ENCODE results near the gene ABCB11. TPM values are rescaled to one million over a fixed set of nuclear protein-coding genes. Genes with fewer than 3 reads are reported as not detected.

The ABCB11 gene
- total and polyA plus RNA-seq, 10 of the 15 experiments (the other 5 are each of a cell fraction or from before 2014, with no cell fraction given): not detected

DNA sequence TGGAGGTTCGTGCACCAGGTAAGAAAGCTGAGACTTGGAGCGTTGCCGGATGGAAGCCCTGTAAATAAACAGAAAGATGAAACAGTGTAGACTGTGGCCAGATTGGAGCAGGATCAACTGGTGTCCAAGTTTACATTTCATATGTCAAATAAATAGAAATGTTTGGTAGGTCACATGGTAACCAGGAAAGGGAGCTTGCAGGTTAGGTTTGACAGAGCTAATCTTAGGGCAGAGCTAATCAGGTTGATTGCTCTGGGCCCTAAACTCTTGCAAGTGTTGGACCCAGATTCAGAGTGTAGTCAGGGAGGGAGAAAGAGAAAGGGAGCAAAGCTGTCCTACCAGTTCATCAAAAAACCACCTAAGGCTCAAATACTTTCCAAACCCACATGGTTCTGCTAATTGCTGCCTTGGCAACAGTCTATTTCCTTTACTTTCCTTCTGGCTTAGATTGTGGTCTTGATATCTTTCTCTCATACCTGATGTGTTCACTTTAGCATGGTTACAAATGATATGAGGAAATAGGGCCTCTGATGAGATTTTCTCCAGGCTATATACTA lies 66.8 kb downstream of the ABCB11 start:
- no peak overlapping the region for H3K27ac ChIP-seq (ENCODE audit: control insufficient read depth, insufficient read depth)
- H3K4me2 ChIP-seq (ENCODE audit: control insufficient read depth, insufficient read depth): no peak overlapping the region
- ChIA-PET CTCF (interaction anchor here (0.7 to 2.4 kb wide), 3 partner anchors 15 to 168 kb away, joined by 3 to 8 read pairs (median 8); no protein-coding TSS in a partner anchor), POLR2A (no interaction called here), SMC1A (ENCODE audit: uncharacterized antibody, unreplicated experiment) (interaction anchor here (1.5 kb wide), 1 partner anchor 177 kb away, joined by 4 read pairs; no protein-coding TSS in a partner anchor), RAD21 (ENCODE audit: unreplicated experiment) (no interaction called here)
- H3K27me3 ChIP-seq (replicated peaks in 1 of 2; ENCODE audit: control insufficient read depth in 2 of 2, insufficient read depth in 2 of 2, low read length in 1 of 2): no peaks in the 10 kb centered on the region
- intact Hi-C loops (cut with micrococcal nuclease; ENCODE audit: unreplicated experiment) (loop anchor here (10.0 kb wide), 1 partner anchor 260 kb away; no protein-coding TSS in a partner anchor), in situ Hi-C loops (cut with MboI) (no loop called here)
- 26% methylated on average over 3 of the region's 3 CpGs for WGBS (ENCODE audit: insufficient coverage, insufficient replicate concordance, low lambda C conversion rate, missing lambda C conversion rate)
- BruUV-seq (replicated peaks): no TSS peak
- no peaks in the 10 kb centered on the region for H3K9me3 ChIP-seq (replicated peaks; ENCODE audit: control insufficient read depth, insufficient read depth, low read length)
- no peaks in the 10 kb centered on the region for H3K79me2 ChIP-seq (ENCODE audit: control insufficient read depth, insufficient read depth, low read length)
- no peak for ATAC-seq
- no peaks in the 10 kb centered on the region for H3K36me3 ChIP-seq (ENCODE audit: control insufficient read depth in 2 of 2, insufficient read depth in 2 of 2, low read length in 1 of 2)
- no peak overlapping the region for H2AFZ ChIP-seq (ENCODE audit: control insufficient read depth, low read depth, low read length)
- no peak overlapping the region for H3K4me3 ChIP-seq
- DNase-seq (ENCODE audit: low read depth, low spot score): no peak
- H3K4me1 ChIP-seq (ENCODE audit: control insufficient read depth, insufficient read depth, low read length): no peaks in the 10 kb centered on the region
- H4K20me1 ChIP-seq (ENCODE audit: control insufficient read depth, insufficient read depth): no peaks in the 10 kb centered on the region
- no peak overlapping the region for H3K9ac ChIP-seq (ENCODE audit: control insufficient read depth, insufficient read depth, low read length)
- FAIRE-seq: no peak
- no peak for TF ChIP-seq ZBED1 (IDR thresholded peaks at IDR 0.05; ENCODE audit: borderline replicate concordance)
- TF ChIP-seq MEF2B (IDR thresholded peaks at IDR 0.05; ENCODE audit: partially characterized antibody, poor library complexity, severe bottlenecking): no peak
- no peak for TF ChIP-seq POLR2AphosphoS2 (IDR thresholded peaks at IDR 0.05; ENCODE audit: low read depth, low read length)
- TF ChIP-seq, protein P1, sequence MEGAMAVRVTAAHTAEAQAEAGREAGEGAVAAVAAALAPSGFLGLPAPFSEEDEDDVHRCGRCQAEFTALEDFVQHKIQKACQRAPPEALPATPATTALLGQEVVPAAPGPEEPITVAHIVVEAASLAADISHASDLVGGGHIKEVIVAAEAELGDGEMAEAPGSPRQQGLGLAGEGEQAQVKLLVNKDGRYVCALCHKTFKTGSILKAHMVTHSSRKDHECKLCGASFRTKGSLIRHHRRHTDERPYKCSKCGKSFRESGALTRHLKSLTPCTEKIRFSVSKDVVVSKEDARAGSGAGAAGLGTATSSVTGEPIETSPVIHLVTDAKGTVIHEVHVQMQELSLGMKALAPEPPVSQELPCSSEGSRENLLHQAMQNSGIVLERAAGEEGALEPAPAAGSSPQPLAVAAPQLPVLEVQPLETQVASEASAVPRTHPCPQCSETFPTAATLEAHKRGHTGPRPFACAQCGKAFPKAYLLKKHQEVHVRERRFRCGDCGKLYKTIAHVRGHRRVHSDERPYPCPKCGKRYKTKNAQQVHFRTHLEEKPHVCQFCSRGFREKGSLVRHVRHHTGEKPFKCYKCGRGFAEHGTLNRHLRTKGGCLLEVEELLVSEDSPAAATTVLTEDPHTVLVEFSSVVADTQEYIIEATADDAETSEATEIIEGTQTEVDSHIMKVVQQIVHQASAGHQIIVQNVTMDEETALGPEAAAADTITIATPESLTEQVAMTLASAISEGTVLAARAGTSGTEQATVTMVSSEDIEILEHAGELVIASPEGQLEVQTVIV (IDR thresholded peaks at IDR 0.05; ENCODE audit: borderline replicate concordance, partially characterized antibody): no peak
- no peak for TF ChIP-seq POLR2AphosphoS5 (IDR thresholded peaks at IDR 0.05; ENCODE audit: low read length)
- TF ChIP-seq, protein P2, sequence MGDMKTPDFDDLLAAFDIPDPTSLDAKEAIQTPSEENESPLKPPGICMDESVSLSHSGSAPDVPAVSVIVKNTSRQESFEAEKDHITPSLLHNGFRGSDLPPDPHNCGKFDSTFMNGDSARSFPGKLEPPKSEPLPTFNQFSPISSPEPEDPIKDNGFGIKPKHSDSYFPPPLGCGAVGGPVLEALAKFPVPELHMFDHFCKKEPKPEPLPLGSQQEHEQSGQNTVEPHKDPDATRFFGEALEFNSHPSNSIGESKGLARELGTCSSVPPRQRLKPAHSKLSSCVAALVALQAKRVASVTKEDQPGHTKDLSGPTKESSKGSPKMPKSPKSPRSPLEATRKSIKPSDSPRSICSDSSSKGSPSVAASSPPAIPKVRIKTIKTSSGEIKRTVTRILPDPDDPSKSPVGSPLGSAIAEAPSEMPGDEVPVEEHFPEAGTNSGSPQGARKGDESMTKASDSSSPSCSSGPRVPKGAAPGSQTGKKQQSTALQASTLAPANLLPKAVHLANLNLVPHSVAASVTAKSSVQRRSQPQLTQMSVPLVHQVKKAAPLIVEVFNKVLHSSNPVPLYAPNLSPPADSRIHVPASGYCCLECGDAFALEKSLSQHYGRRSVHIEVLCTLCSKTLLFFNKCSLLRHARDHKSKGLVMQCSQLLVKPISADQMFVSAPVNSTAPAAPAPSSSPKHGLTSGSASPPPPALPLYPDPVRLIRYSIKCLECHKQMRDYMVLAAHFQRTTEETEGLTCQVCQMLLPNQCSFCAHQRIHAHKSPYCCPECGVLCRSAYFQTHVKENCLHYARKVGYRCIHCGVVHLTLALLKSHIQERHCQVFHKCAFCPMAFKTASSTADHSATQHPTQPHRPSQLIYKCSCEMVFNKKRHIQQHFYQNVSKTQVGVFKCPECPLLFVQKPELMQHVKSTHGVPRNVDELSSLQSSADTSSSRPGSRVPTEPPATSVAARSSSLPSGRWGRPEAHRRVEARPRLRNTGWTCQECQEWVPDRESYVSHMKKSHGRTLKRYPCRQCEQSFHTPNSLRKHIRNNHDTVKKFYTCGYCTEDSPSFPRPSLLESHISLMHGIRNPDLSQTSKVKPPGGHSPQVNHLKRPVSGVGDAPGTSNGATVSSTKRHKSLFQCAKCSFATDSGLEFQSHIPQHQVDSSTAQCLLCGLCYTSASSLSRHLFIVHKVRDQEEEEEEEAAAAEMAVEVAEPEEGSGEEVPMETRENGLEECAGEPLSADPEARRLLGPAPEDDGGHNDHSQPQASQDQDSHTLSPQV (IDR thresholded peaks at IDR 0.05): no peak
- TF ChIP-seq, protein P3, sequence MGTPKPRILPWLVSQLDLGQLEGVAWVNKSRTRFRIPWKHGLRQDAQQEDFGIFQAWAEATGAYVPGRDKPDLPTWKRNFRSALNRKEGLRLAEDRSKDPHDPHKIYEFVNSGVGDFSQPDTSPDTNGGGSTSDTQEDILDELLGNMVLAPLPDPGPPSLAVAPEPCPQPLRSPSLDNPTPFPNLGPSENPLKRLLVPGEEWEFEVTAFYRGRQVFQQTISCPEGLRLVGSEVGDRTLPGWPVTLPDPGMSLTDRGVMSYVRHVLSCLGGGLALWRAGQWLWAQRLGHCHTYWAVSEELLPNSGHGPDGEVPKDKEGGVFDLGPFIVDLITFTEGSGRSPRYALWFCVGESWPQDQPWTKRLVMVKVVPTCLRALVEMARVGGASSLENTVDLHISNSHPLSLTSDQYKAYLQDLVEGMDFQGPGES (IDR thresholded peaks at IDR 0.05): no peak
- TF ChIP-seq BACH1 (IDR thresholded peaks at IDR 0.05; ENCODE audit: borderline replicate concordance): no peak
- no peak for TF ChIP-seq POLR2A (IDR thresholded peaks at IDR 0.05; ENCODE audit: low read depth, low read length)
- TF ChIP-seq RAD21 (IDR thresholded peaks at IDR 0.05; ENCODE audit: insufficient read depth, low read depth, low read length): no peak
- no peak for TF ChIP-seq ZSCAN29 (IDR thresholded peaks at IDR 0.05)
- no peak for TF ChIP-seq BCLAF1 (IDR thresholded peaks at IDR 0.05)
- TF ChIP-seq CHD2 (IDR thresholded peaks at IDR 0.05; ENCODE audit: borderline replicate concordance, low read depth, low read length): no peak
- no peak for TF ChIP-seq BRCA1 (IDR thresholded peaks at IDR 0.05; ENCODE audit: low read depth, low read length)

Measured in GM12878 (cell line).